Uterus (tissue), 4 donors: ENCODE results near the gene ADGRE1. TPM values are rescaled to one million over a fixed set of nuclear protein-coding genes. Genes with fewer than 3 reads are reported as not detected.

Source experiments
- DNase-seq, 2 donors: peaks; one replicate each; pipeline ENCODE4 v3.0.0-alpha.2; 2019 to 2020
- H3K27ac ChIP-seq, 2 donors: fragments of 200-600 bp; sonication (generic); 1 replicate in 1 of 2; 2 replicates in 1 of 2; pipeline ENCODE4 v1.5.1; 2016 to 2018
- H3K27me3 ChIP-seq, 2 donors: fragments of 200-600 bp; sonication (generic); one replicate each; pipeline ENCODE4 v1.5.1; 2018 to 2019; ENCODE audit warnings: control low read depth in 1 of 2
- H3K36me3 ChIP-seq, 2 donors: fragments of 200-600 bp; sonication (generic); one replicate each; pipeline ENCODE4 v1.5.1; 2019; ENCODE audit warnings: control low read depth in 1 of 2
- H3K4me1 ChIP-seq, 2 donors: fragments of 200-600 bp; sonication (generic); one replicate each; pipeline ENCODE4 v1.5.1; 2018 to 2019; ENCODE audit warnings: control low read depth in 1 of 2
- H3K4me3 ChIP-seq, 2 donors: fragments of 200-600 bp; sonication (generic); 1 replicate in 1 of 2; 2 replicates in 1 of 2; pipeline ENCODE4 v1.5.1; 2018 to 2019; ENCODE audit warnings: mild to moderate bottlenecking in 1 of 2
- H3K9me3 ChIP-seq, 2 donors: fragments of 200-600 bp; sonication (generic); one replicate each; pipeline ENCODE4 v1.5.1; 2019; ENCODE audit warnings: control low read depth in 1 of 2
- POLR2A ChIP-seq, 2 donors: fragments of 450-650 bp; IDR thresholded peaks; one replicate each; pipeline ENCODE4 v1.6.1; 2016; ENCODE audit warnings: antibody characterized with exemption in 2 of 2, mild to moderate bottlenecking in 1 of 2, moderate library complexity in 1 of 2
- intact Hi-C: fragments of 100-400 bp; cut with DNase I; formaldehyde crosslinking; loops from one replicate; pipeline ENCODE4 v1.15.1; 2023; ENCODE audit warnings: low total_unique reads
- small RNA-seq: library from RNA; depleted of rRNA; stranded (forward); fragments of <200 nt; gene quantifications from one replicate; pipeline ENCODE3, GENCODE V24; 2016
- total RNA-seq, 4 donors: library from RNA; depleted of rRNA in 3 of 4; stranded (reverse); fragments of >200 nt in 3 of 4; gene quantifications; one replicate each; pipeline versions ENCODE4 v1.1.0 to v1.2.4, GENCODE V29; 2014 to 2023
- TF ChIP-seq, protein P1 (sequence below), 4 experiments: fragments of 200-600 bp in 2 of 4; fragments of 450-650 bp in 2 of 4; sonication (generic) in 2 of 4; IDR thresholded peaks; one replicate each; pipeline ENCODE4 v1.5.1; 2016 to 2019; ENCODE audit warnings: antibody characterized with exemption in 4 of 4, mild to moderate bottlenecking in 2 of 4, moderate library complexity in 1 of 4
- donor health status: DM: yes; HTN: yes; CAD: no.

Gene ADGRE1
- total RNA-seq, 4 donors from 2014 or later: 0.21 to 1.0 TPM; not detected in 2

DNA sequence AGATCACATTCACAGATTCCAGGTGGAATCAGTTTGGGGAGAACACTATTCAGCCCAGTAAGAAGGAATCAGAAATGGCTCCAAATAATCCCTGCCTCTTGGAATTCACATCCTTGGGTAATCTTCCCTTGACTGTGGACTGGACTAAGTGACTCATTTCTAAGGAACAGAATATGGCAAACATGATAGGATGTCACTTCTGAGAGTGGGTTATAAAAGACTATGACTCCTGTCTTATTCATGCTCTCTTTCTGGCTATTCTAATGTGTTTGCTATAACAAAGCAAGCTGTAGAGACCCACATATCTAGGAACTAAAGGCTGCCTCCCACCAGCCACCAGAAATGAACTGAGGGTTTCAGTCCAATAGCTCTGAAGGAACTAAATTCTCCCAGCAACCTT is 96.1 kb downstream of the ADGRE1 start:
- DNase-seq: no peak
- TF ChIP-seq, protein P1, sequence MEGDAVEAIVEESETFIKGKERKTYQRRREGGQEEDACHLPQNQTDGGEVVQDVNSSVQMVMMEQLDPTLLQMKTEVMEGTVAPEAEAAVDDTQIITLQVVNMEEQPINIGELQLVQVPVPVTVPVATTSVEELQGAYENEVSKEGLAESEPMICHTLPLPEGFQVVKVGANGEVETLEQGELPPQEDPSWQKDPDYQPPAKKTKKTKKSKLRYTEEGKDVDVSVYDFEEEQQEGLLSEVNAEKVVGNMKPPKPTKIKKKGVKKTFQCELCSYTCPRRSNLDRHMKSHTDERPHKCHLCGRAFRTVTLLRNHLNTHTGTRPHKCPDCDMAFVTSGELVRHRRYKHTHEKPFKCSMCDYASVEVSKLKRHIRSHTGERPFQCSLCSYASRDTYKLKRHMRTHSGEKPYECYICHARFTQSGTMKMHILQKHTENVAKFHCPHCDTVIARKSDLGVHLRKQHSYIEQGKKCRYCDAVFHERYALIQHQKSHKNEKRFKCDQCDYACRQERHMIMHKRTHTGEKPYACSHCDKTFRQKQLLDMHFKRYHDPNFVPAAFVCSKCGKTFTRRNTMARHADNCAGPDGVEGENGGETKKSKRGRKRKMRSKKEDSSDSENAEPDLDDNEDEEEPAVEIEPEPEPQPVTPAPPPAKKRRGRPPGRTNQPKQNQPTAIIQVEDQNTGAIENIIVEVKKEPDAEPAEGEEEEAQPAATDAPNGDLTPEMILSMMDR (IDR thresholded peaks at IDR 0.05): no peak
- TF ChIP-seq POLR2A (IDR thresholded peaks at IDR 0.05): no peak
- Histone ChIP-seq H3K9me3 (no peaks in the 10 kb centered on the region), H3K4me1 (no peaks in the 10 kb centered on the region), H3K27me3 (no peaks in the 10 kb centered on the region), H3K36me3 (no peaks in the 10 kb centered on the region), H3K4me3 (no peak overlapping the region), H3K27ac (no peak overlapping the region)
- intact Hi-C loops: no loop called here

DNA sequence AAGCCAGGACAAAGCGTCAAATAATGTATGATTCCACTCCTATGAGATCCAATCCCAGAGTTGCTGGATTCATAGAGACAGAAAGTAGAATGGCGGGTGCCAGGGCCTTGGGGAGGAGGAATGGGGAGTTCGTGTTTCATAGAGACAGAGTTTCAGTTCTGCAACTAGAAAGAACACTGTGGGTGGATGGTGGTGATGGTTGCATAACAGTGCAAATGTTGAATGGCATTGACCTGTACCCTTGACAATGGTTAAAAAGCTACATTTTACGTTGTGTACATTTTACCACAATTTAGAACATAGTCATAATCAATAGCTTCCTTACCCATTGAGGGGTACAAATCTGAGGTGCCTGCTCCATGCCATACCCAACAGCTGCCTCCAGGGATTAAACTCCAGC is 100.5 kb downstream of the ADGRE1 start:
- peaks cover 0 to 5% of the 10 kb centered on the region in 2 donors for H3K27me3 ChIP-seq
- DNase-seq: no peak
- no peak overlapping the region for H3K27ac ChIP-seq
- intact Hi-C loops: no loop called here
- no peaks in the 10 kb centered on the region for H3K36me3 ChIP-seq
- H3K9me3 ChIP-seq: no peaks in the 10 kb centered on the region
- TF ChIP-seq, protein P1 (IDR thresholded peaks at IDR 0.05): no peak
- no peak for TF ChIP-seq POLR2A (IDR thresholded peaks at IDR 0.05)
- H3K4me1 ChIP-seq: no peaks in the 10 kb centered on the region
- no peak overlapping the region for H3K4me3 ChIP-seq

DNA sequence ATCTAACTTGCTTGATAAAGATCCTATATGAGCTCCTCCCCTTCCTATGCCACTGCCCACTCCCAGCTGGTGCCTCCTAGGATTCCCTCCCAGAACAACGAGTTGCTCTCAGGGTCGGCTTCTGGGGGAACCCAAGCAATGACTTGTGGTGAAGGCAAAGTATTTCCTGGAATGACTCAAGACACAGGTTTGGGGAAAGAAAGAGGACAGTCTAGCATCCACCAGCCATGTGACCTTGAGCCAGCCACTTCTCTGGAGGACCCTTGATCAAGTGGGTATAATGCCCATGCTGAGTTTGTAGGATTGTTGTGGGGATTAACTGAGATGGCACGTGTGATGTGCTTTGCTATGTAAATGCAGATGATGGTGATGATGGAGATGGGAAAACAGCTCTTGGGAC is 100.9 kb downstream of the ADGRE1 start:
- no peaks in the 10 kb centered on the region for H3K9me3 ChIP-seq
- H3K27me3 ChIP-seq: peaks cover 0 to 5% of the 10 kb centered on the region in 2 donors
- TF ChIP-seq POLR2A (IDR thresholded peaks at IDR 0.05): no peak
- TF ChIP-seq, protein P1 (IDR thresholded peaks at IDR 0.05): no peak
- no peak overlapping the region for H3K4me3 ChIP-seq
- no peaks in the 10 kb centered on the region for H3K4me1 ChIP-seq
- intact Hi-C loops: no loop called here
- H3K27ac ChIP-seq: no peak overlapping the region
- DNase-seq: no peak
- H3K36me3 ChIP-seq: no peaks in the 10 kb centered on the region

Small RNAs within 50 kb of the gene (small RNA-seq; reads per million reads assigned to genes)
- gene RF00017: not detected

Other genes with a start within 250 kb of the ADGRE1 start
- gene TNFSF14, start 217.4 kb upstream of the ADGRE1 start, total RNA-seq: 1 to 10 TPM in 1 of 4 donors, under 1 TPM in 2, not detected in 1; 0.28 to 3.1 (median 0.59) TPM
- gene C3, start 166.9 kb upstream of the ADGRE1 start, total RNA-seq: 1,000 to 10,000 TPM in 1 of 4 donors, 100 to 1,000 TPM in 2, 10 to 100 TPM in 1; 45.4 to 1,093 (median 422) TPM
- gene GPR108, start 150.0 kb upstream of the ADGRE1 start, total RNA-seq: 100 to 1,000 TPM in 2 of 4 donors, 10 to 100 TPM in 2; 38.6 to 147 (median 111) TPM
- 100 to 1,000 TPM in 1 of 4 donors, 10 to 100 TPM in 3; 36.0 to 144 (median 48.2) TPM for gene TRIP10, start 147.9 kb upstream of the ADGRE1 start, total RNA-seq
- 1 to 10 TPM in 2 of 4 donors, not detected in 2; 1.0 to 5.4 TPM for gene SH2D3A, start 120.1 kb upstream of the ADGRE1 start, total RNA-seq
- 1 to 10 TPM in 3 of 4 donors, under 1 TPM in 1; 0.29 to 7.9 (median 4.6) TPM for gene VAV1, start 114.9 kb upstream of the ADGRE1 start, total RNA-seq
- gene MBD3L2B, start 133.9 kb downstream of the ADGRE1 start, total RNA-seq: not detected
- gene MBD3L5, start 143.0 kb downstream of the ADGRE1 start, total RNA-seq: not detected
- gene MBD3L4, start 152.6 kb downstream of the ADGRE1 start, total RNA-seq: not detected
- gene MBD3L2, start 161.7 kb downstream of the ADGRE1 start, total RNA-seq: not detected
- not detected for gene MBD3L3, start 171.1 kb downstream of the ADGRE1 start, total RNA-seq
- gene ZNF557, start 182.1 kb downstream of the ADGRE1 start, total RNA-seq: 10 to 100 TPM in 3 of 4 donors, 1 to 10 TPM in 1; 7.6 to 34.9 (median 15.7) TPM